GM19240 (cell line): ENCODE measurements around the gene EIF4G2.
A peak's percentile ranks its signal among the peaks of the same experiment; 100 is the strongest.

Experiments used
- DNase-seq: peaks from one replicate; pipeline ENCODE4 v3.0.0; 2011; ENCODE audit warnings: low spot score; ENCODE audit not compliant: insufficient read length

EIF4G2 gene

DNA sequence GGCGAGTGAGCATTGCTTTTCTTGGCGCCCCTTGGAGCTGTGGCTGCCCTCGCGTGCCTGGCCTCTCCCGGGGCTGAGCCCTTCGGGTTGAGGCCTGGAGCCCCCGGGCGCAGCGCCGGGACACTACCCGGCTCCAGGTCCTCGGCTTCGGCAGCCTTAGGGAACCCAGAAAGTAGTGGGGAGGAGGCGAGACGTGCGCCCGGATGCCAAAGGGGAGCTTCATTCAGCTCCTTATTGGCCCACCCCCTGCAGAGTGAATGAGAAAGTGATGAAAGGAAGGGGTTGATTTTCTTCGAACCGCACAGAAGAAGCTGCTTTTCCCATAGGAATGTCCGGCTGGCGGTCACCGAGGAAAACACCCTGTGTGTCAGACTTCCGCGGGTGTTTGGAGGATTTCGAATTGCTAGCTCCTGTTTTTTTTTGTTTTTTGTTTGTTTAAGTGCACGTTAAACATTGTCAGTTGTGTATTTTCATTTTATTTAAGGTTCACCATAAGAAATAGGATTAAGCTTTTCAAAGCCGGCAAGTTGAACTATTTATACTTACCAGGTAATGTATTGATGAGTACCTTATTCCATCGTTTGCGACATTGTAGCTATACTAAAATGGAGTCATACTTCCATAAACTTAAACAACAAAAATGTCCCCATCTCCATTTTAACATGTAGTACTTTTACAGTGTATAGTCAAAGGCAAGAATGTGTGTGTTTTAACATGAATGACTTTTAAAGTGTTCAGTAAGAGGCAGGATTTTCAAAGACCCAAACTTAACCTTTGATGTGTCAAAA lies 841 bp upstream of the EIF4G2 start:
- DNase-seq, result peak; percentile 6

DNA sequence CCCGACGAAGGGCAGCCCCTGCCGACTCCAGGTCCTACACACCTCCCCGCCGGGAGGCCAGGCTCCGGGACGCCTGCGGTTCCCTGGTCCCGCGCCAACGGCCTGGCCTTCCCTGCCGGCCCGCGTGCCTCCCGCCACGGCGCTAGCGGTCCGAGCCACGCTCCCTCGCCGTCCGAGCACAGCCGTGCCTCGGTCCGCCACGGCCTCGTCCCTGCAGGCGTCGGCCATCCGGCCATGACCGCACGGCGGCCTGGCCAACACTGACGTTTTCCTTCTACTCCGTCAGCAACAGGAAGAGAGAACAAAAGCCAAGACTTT lies 532 bp downstream of the EIF4G2 start:
- DNase-seq, result no peak

DNA sequence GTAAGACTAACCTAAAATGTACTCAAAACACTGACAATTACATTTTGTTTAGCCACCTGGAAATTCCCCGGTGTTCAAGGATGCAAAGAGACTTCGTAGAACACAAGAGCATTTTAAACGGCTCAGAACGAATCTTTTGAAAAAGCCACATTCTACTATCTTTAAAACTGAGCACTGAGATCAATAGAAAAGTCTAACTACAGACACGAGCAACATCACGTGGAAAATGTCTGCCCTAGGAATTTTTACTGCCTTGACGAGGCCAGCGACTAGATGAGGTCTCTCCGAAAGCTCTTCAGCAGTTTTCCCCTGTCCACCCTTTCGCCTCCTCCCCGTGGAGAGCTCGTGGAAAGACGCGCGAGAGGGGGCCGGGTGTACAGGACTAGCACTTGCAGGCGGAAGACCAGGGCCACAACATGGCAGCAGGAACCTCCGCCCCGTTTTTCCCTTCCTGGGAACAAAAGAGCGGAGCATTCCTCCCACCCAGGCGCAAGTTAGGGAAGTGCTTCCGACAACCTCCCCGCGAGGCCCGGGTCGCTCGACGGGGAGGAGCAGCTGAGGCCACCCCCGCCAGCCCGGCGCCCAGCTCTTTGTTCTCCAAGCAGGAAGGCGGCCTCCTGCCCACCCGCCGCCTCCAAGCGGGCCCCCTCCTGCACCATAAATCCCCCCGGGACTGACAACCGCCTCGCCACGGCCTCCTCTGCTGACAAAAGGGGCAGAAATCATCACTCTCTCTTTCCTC lies 1.1 kb downstream of the EIF4G2 start:
- no peak for DNase-seq

DNA sequence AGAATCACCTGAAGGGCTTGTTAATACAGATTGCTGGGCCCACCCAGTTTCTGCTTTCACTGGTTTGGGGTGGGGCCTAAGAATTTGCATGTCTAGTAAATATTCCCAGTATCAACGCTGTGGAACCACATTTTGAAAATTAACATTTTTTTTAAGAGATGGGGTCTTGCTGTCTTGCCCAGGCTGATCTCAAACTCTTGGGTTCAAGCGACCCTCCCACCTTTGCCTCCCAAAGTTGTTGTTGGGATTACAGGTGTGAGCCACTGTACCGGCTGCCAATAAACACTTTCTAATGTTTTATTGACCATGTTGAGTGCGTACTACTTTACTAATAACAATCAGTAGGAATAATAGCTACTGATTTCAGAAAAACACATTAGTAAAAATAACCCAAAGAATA lies 2.5 kb downstream of the EIF4G2 start:
- no peak for DNase-seq

DNA sequence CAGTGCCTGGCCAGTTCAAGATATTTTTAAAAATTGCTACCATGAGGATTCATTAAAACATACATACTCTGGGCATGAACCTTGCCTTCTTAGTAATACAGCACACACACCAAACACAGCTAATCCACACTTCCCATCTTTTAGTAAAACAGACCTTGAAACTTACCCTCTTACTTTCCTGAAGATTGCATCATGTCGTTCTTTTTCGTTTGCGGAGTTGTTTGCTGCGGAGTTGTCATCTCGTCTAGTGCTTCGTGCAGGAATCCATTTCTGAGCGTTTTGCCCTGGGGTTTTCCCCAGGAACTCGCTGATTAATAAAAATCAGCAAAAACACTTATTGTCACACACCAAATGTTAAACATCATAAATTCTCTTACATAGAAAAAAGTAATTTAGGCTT lies 3.0 kb downstream of the EIF4G2 start:
- DNase-seq, result no peak

DNA sequence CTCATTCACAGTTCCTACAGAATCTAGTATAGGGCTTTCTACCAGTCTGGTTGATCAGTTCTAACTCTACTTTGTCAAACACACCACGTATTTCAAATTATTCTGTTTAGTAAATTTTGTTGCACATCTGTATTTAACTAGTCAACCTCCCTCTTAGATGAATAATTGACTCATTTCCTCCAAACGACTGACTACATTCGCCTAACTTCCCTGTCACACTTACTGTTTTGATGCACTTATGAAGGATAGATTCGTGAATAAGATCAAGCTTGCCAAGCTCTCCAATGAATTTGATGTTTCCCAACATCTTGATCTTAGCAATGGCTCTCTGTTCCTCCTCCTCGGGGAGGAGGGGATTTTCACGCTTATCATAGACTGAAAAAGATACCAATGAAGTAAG lies 5.0 kb downstream of the EIF4G2 start:
- DNase-seq, result no peak

DNA sequence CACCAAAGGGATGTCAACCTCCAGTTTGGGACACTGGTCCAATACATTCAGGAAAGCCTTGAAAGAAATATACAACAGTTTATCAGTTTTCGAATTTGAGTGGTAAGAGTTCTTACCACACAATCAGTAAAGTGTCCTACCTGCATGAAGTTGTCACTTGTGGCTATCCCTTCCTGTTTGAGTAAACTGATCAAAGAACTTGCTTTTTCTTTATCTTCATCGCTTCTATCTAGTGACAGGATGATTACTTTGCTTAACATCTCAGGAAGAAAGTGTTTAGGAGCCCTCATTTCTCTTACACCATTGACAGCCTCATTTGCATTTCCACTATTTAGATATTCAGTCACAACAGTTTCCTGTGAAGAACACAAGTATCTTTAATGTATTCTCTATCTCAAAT lies 8.4 kb downstream of the EIF4G2 start:
- DNase-seq, result no peak

DNA sequence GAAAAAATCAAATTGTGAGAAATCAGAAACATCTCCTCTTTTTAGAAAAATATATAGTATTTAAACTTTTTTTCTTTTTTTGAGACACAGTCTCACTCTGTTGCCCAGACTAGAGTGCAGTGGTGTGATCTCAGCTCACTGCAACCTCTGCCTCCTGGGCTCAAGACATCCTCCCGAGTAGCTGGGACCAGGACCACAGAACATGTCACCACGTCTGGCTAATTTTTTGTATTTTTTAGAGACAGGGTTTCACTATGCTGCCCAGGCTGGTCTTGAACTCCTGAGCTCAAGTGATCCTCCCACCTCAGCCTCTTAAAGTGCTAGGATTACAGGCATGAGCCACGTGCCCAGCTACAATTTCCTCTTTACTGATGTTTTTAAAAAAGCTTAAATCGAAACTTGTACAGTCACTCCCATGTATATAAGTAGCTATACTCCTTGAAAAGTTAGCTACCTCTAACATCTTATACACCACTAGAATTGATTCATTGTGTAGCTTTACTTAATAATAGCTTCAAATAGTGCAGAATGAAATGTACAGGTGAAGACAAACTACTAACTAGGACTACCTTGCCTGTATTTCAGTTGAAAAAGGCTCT lies 10.3 kb downstream of the EIF4G2 start:
- DNase-seq, result no peak

DNA sequence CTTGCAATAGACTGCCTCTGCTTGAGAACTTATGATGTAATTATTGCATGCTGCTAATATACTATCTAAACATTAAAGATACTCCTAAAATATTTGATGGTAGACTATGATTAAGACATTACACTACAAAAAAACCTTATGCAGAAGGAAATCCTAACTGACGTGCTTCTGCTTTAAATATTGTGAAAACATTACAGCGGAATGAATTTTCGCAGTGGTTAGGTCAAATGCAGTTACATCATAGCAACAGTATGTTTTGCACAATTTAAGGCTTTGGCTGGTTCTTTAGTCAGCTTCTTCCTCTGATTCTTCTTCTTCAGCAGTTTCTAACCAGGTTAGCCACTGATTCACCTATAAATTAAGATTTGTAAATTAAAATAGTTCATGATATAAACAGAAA lies 11.2 kb downstream of the EIF4G2 start:
- no peak for DNase-seq

DNA sequence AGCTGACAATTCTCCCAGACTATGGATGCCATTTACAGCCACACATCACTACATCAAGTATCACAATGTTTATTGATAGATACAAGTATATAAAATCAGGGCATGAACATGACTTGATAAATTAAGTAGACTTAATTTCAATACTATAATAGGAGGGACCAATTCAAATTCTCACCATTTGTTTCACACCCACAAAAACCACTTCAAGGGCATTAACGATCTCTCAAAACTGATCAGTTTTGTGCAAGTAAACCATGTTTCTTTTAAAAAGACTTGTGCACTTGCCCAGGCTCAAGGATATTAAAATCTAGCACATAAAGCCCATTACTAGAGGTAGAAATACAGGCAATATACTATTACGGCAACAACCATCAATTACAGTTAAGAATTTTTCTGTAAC lies 11.7 kb downstream of the EIF4G2 start:
- DNase-seq, result no peak

DNA sequence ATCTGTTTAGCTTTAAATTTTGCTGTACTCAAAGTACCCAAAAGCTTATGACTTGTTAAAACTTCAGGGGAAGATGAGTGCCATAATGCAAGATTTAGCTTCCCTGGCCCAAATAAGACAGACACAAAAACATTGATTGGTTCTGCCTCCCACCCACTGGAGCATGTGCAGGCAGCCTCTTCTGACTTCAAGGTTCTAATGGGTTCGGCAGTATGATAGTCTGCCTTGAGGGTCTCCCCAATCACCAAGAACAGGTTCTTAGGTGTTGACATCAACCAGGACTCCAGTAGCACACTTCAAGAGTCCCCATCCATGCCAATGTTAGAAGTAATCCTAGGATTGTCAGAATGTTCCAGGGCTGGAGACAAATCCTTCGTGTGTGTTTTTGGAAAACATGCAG lies 12.5 kb downstream of the EIF4G2 start:
- DNase-seq, result no peak

DNA sequence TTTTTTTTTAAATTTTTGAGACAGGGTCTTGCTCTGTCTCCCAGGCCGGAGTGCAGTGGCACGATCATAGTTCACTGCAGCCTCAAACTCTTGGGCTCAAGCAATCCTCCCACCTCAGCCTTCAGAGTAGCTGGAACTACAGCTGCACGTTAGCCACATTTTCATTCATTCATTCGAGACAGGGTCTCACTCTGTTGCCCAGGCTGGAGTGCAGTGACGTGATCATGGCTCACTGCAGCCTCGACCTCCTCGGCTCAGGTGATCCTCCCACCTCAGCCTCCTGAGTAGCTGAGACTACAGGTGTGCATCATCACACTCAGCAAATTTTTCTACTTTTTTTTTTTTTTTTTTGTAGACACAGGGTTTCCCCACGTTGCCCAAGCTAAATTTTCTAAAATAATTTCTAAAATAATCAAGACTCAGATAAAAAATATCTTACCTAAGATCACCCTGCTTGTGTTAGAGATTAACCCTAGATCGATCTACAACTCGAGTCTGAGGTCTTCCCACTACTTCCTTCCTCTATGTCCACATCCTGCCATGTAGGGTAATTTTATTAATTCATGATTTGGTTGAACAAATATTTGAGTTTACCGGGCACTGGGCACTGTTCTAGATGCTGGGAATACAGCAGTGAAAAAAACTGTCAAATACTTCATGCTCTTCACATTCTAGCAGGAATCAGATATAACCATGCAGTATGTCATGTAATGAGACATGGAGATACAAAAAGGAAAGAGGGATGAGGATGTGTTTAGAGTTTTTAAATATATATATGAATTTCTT lies 15.1 kb downstream of the EIF4G2 start:
- no peak for DNase-seq

DNA sequence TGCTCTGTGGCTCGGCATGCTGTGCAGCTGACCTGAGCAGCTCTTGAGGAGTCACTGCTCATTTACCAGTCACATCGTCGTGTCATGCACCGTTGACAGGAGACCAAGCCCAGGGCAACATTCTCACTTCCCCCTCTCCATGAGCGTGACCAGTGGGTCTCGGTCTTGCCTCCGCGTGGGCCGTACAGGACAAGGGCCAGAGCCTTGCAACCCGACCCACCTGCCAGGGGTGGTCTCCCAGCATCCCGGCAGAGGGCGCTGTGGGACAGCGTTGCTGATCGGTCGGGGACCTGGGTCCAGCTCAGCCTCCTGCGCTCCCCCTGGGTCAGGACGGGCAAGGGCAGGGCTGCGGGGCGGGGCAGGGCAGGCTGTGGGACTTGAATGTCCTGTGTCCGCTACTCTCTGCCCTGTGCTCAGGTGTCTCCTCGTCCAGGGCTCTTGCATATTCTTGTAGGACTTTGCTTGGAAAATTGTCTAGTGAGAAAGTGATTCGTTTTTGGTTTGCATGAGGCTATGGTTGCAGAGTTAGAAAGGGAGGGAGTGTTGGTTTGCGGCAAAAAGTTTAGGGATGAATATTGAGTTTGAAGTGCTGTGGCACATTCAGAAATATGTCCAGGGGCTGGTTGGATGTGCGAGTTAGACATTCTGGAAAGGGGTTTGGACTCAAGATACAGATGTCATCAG lies 16.2 kb downstream of the EIF4G2 start:
- DNase-seq, result peak; percentile 50

DNA sequence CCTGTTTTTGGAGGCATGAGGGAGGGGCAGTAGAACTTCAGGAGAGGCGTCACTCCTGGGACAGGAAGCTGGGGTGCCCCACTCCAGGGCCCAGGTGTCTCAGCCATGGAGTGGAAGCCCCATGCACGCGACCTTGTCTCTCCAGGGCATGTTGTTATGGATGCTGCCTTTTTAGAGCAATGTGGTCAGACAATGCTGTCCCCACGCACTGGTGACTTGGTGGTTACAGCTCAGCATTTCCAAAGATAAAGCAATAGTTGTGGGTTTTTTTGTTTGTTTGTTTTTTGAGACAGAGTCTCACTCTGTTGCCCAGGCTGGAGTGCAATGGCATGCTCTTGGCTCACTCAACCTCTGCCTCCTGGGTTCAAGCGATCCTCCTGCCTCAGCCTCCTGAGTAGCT lies 22.3 kb downstream of the EIF4G2 start:
- DNase-seq, result no peak

DNA sequence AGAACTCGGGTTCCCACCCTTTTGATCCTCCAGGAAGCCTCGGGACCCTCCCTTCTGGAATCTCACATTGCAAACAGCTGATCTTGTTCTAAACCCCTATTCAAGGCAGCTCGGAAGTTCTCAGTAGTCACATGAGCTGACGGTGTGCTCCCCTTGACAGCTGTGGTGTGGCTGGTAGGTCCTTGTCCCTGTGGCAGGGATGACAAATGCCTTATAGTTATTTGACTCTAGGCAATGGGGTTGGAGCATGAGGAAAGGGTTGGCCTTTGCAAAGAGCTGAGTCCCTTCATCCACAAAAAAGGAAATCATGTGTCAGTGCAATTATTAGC lies 23.6 kb downstream of the EIF4G2 start:
- DNase-seq, result no peak

DNA sequence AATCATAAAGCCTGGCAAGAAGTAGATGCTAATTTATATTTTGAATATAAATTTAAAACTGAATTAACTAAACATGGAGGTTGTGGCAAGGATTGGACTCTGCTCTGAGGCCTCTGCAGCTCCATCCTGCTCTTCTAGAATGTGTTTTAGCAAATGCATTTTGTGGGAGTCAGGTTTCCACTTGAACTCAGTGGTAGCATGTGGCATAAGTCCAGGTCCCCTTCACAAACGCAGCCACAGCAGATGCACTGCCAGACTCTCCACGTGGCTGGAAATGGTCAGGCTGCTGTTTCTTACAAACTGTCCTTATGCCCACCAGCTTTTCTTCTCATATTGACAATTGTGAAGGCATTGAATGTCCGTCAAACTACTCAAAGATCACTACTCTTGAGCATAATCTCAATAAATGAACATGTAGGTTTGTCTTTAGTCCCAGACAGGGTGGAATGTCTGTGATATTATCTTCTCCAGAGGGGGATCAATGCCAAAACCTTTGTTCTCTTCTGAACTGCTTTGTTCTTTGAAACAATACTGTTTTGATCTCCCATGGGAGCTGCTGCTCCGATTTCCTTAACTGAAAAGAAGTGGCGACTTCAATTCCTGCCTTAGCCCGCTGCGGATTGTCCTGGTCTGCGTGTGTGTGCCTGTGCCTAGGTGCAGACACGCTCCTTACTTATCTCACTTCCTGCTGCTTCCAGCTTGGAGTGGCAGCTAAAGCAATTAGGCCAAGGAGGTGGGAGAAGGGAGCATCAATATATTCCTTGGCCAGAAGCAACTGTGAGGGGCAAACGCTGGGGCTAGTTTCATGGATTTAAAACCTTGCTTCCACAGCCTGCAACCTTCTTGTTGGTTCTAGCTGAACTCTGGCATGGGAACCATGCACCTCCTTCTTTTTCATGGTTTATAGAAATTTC lies 24.2 kb downstream of the EIF4G2 start:
- DNase-seq, result no peak

DNA sequence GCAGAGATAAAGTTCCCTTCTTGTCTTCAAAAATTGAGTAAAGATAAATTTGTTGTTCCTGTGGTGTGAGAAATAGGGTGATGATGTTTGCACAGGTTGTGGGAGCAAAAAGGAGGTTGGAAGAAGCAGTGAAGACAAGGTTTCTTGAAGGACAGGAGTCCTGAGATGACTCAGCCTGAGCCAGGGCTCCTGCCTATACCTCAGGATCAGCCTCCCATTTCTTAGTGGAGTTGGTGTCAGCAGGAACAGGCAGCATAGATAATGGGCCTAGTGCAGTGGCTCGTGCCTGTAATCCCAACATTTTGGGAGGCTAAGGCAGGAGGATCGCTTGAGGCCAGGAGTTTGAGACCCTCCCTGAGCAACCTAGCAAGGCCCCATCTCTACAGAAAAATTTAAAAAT lies 28.7 kb downstream of the EIF4G2 start:
- DNase-seq, result no peak

DNA sequence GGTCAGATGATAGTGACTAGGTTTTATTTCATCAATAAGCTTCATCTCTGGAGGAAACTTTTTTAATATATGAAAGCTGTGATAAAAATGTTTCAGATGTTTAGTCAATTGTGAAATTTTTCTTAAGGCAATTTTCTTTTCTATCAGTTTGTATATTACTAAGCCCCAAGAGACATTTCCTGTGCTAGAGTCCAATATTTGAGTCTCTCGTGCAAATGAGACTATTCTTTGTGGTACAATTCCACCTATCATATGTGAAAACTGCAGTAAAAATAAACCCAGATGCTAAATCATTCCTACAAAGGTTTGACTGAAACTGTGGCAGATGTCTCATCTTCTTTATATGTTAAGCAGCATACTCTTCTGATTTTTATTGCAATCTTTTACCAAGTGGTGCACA lies 29.6 kb downstream of the EIF4G2 start:
- no peak for DNase-seq

DNA sequence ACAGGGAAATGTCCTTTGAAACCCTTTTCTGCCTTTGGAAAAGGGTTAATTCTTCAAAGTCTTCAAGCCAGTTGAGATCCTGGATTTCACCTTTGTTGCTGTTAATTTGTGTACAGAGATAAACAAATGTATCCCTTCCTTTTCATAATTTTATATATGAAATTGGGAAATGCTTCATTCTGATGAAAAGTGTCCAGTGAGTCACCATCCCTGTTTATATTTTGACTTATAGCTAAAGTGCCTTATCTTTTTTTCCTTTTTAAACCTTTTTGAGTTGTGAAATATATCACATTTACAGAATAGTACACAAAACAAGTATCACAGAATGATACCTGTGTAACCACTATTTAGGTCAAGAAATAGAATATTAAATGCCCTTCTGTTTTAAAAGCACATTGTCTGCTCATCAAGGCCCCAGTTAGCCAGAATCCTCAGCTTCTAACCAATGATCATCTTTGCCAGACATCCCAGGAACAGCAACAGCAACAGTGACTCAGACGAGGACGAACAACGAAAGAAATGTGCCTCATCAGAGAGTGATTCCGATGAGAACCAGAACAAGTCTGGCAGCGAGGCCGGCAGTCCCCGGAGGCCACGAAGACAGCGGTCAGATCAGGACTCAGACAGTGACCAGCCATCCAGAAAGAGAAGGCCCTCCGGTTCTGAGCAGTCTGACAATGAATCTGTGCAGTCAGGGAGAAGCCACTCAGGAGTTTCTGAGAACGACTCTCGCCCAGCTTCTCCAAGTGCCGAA lies 30.3 kb downstream of the EIF4G2 start:
- no peak for DNase-seq

DNA sequence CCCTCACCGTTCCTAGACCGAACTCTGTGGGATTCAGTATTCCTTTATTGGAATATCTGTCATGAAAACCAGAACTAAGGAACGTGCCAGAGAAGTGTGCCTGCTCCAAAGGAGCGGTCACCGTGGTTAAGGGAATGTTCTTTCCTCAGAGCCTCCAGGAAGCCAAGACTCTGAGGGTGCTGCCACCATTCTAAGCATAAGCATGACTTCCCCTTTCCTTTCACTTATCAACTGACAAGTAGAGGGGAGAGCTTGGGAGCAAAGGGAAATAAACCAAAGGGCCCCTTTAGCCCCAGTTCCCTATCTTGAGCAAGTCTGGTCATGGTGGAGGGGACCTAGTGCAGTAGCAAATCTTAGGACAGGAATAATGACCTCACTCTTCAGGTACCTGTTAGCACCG lies 30.9 kb downstream of the EIF4G2 start:
- no peak for DNase-seq
